AG04449 (cell line): ENCODE measurements around the gene MUL1.
"Not testable (repeated sequence)": the region's sequence is repeated elsewhere in the genome, so short reads cannot be mapped to it uniquely, and the experiment has no call there.

Experiments
- CTCF ChIA-PET: fragments of 350-600 bp; formaldehyde crosslinking; extraction: SDS; loops from one replicate; lab custom pipeline; 2021; ENCODE audit warnings: antibody characterized with exemption; lab: Yijun Ruan, JAX
- POLR2A ChIA-PET: fragments of 400-600, 350-600 bp; formaldehyde crosslinking; extraction: SDS; loops from one replicate; lab custom pipeline; 2020; ENCODE audit warnings: antibody characterized with exemption, inconsistent platforms; lab: Yijun Ruan, JAX
- DNase-seq: peaks from one replicate; pipeline ENCODE4 v3.0.0-alpha.2; 2010; ENCODE audit warnings: low read depth, low spot score
- H3K4me3 ChIP-seq: 2 replicates; pipeline ENCODE4 v1.5.1; 2011; ENCODE audit warnings: low read depth, mild to moderate bottlenecking, control low read depth, low read length
- TF ChIP-seq, protein P1 (sequence below): IDR thresholded peaks from one replicate; pipeline ENCODE4 v1.5.1; 2011; ENCODE audit warnings: mild to moderate bottlenecking, moderate library complexity, low read length, control low read depth, inconsistent platforms; ENCODE audit not compliant: insufficient read depth; ENCODE audit errors: missing control alignments

MUL1 gene

DNA sequence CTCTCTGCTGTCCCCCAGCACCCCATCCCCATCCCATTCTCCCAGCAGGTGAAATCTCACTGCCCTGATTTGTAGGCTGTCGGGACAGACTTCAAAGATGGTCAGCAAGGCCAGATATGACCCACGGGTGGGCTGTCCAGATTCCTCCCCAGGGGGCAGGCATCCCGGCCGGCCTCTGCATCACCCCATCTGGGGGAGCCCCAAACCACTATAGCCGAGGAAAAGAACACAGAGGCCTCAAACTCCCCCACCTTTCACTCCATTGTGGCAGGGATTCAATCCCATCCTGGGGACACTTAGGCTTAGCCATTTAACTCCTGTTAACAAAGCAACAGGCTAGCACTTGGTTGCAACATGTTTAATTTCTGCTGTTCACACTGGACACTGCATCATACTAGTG is 8.8 kb downstream of the MUL1 start:
- TF ChIP-seq, protein P1, sequence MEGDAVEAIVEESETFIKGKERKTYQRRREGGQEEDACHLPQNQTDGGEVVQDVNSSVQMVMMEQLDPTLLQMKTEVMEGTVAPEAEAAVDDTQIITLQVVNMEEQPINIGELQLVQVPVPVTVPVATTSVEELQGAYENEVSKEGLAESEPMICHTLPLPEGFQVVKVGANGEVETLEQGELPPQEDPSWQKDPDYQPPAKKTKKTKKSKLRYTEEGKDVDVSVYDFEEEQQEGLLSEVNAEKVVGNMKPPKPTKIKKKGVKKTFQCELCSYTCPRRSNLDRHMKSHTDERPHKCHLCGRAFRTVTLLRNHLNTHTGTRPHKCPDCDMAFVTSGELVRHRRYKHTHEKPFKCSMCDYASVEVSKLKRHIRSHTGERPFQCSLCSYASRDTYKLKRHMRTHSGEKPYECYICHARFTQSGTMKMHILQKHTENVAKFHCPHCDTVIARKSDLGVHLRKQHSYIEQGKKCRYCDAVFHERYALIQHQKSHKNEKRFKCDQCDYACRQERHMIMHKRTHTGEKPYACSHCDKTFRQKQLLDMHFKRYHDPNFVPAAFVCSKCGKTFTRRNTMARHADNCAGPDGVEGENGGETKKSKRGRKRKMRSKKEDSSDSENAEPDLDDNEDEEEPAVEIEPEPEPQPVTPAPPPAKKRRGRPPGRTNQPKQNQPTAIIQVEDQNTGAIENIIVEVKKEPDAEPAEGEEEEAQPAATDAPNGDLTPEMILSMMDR, result no peak
- no peak for DNase-seq
- POLR2A ChIA-PET, result no interaction called here
- CTCF ChIA-PET, result interaction anchor here (0.9 to 1.7 kb wide), 2 partner anchors 135 to 286 kb away, joined by 3 to 9 read pairs; no protein-coding TSS in a partner anchor
- H3K4me3 ChIP-seq, result no peak overlapping the region

DNA sequence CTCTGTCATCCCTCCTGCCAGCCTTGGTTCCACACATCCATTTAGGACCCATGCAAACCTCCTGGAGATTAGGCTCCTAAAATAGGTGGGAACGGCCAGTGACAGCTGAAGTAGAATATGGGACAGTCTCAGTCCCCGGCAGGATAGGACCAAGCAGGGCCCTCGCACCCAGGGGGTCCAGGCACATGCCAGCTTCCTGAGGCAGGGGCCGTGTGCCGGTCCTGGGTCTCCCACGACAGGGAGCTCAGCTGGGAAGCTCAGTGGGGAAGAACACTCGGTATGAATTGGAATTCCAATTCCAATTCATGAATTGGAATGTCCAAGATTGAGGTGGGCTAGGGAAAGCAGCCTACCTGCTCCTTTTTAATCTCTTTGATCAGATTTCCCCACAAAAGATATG is 9.8 kb downstream of the MUL1 start:
- DNase-seq, result no peak
- ChIA-PET CTCF (interaction anchor here (0.9 to 1.3 kb wide), 3 partner anchors 57 to 285 kb away, joined by 3 read pairs; no protein-coding TSS in a partner anchor), POLR2A (interaction anchor here (0.6 kb wide), 1 partner anchor 10 kb away, joined by 3 read pairs; no protein-coding TSS in a partner anchor)
- TF ChIP-seq, protein P1, result no peak
- H3K4me3 ChIP-seq, result no peak overlapping the region

DNA sequence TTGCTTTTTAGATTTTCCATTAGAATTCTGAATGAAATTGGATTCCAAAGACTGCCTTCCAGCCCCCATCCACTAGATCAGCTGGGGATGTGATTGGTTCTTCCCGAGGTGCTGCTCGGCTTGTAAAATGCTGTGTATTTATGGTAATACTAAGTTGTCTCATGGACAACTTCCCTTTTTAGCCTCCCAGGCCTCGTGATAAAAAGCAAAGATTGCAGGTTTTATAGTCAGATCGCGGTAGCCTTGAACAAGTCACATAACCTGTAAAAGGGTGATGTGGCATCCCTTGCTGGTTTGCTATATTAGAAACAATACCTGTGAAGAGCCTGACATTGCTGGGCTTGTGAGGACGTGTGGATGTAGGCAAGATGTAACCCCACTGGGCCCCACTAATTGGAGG is 10.4 kb downstream of the MUL1 start:
- ChIA-PET POLR2A (no interaction called here), CTCF (interaction anchor here (1.2 to 8.3 kb wide), 3 partner anchors 56 to 287 kb away, joined by 3 to 198 read pairs (median 3); no protein-coding TSS in a partner anchor)
- H3K4me3 ChIP-seq, result no peak overlapping the region
- TF ChIP-seq, protein P1, result no peak
- DNase-seq, result no peak

DNA sequence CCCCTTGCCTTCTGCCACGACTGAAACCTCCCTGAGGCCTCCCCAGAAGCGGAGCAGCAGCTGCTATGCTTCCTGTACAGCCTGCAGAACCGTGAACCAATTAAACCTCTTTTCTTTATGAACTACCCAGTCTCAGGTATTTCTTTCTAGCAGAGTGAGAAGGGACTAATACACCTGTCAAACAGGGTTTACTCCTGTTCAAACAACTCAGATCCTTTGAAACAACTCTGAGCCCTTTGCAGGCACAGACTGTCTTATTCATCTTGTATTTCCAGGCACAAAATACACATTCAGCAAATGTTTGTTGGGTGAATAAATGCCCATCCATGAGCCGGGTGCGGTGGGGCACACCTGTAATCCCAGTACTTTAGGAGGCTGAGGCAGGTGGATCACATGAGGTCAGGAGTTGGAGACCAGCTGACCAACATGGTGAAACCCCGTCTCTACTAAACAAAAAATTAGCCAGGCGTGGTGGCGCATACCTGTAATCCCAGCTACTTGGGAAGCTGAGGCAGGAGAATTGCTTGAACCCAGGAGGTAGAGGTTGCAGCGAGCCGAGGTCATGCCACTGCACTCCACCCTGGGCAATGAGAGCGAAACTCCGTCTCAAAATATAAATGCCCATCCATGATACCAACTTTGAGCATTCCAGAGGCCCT is 11.1 kb downstream of the MUL1 start:
- H3K4me3 ChIP-seq, POLR2A ChIA-PET, DNase-seq: not testable (repeated sequence)
- CTCF ChIA-PET, result interaction anchor here (1.3 to 8.3 kb wide), 3 partner anchors 16 to 286 kb away, joined by 3 to 198 read pairs (median 98); partner anchors contain the start of gene CAMK2N1

DNA sequence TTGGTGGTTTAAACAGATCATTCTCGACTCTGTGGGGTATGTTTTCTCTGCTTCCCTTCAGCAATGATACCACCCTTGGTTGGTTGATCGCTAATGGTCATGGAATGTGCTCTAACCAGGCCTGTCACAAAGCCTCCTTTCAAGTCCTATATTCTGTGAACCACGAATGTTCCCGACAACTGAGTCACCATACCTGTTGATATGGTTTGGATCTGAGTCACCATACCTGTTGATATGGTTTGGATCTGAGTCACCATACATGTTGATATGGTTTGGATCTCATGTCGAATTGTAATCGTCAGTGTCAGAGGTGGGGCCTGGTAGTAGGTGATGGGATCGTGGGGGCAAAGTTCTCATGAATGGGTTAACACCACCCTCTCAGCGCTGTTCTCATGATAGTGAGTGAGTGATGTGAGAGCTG is 11.7 kb downstream of the MUL1 start:
- CTCF ChIA-PET, result interaction anchor here (1.1 to 8.3 kb wide), 7 partner anchors 10 to 334 kb away, joined by 3 to 198 read pairs (median 80); partner anchors contain the start of genes CAMK2N1 and MUL1
- POLR2A ChIA-PET, result no interaction called here
- TF ChIP-seq, protein P1, result no peak
- no peak for DNase-seq
- H3K4me3 ChIP-seq, result no peak overlapping the region

DNA sequence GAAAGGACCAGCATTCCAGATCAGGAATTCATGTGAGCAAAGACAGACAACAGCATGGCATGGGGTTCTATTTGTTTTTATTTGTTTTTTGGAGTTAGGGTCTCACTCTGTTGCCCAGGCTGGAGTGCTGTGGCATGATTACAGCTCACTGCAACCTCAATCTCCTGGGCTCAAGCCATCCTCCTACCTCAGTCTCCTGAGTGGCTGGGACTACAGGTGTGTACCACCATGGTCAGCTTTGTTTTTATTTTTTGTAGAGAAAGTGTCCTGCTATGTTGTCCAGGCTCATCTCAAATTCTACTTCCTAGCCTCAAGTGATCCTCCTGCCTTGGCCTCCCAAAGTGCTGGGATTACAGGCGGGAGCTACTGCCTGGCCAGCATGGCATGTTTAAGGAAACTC is 12.3 kb downstream of the MUL1 start:
- POLR2A ChIA-PET, result interaction anchor here (1.5 kb wide), 1 partner anchor 10 kb away, joined by 9 read pairs; the partner anchor contains the start of gene CAMK2N1

More for the DNA sequence above, 12.3 kb downstream of the MUL1 start:
- TF ChIP-seq, protein P1, result no peak
- no peak overlapping the region for H3K4me3 ChIP-seq
- CTCF ChIA-PET, result interaction anchor here (1.0 to 10.3 kb wide), 16 partner anchors 7 to 580 kb away, joined by 3 to 202 read pairs (median 10); partner anchors contain the start of genes CAMK2N1, MUL1 and PINK1
- DNase-seq, result no peak
